IMR-90 (cell line): Measurements from ENCODE around the gene FOXQ1. TPM values are rescaled to one million over a fixed set of nuclear protein-coding genes. Genes with fewer than 3 reads are reported as not detected.

Experiments used
- ATAC-seq: fragments of 200-7000 bp; cut with Tn5 transposase; 2 replicates; pipeline ENCODE4 v1.9.1; 2020; ENCODE audit warnings: low read depth, mild to moderate bottlenecking, moderate library complexity
- BruUV-seq: library from RNA; stranded (reverse); fragments of 400-500 nt; replicated peaks from 2 replicates; lab custom pipeline; 2021; lab: Mats Ljungman, UMichigan
- CTCF ChIA-PET: fragments of 300-600 bp; formaldehyde crosslinking; extraction: SDS; loops from one replicate; lab custom pipeline; 2021; ENCODE audit warnings: antibody characterized with exemption; lab: Yijun Ruan, JAX
- POLR2A ChIA-PET: fragments of 300-600 bp; sonication (Branson Sonifier 250); formaldehyde crosslinking; loops from one replicate; lab custom pipeline; 2022; ENCODE audit warnings: antibody characterized with exemption; ENCODE audit not compliant: unreplicated experiment; lab: Charles Lee
- DNase-seq: peaks from one replicate; pipeline ENCODE4 v3.0.0; 2013
- H2AFZ ChIP-seq: replicated peaks from 2 replicates; pipeline ENCODE3; 2013; ENCODE audit warnings: low read length, mild to moderate bottlenecking; ENCODE audit not compliant: poor library complexity
- H2AK5ac ChIP-seq: 2 replicates; pipeline ENCODE4 v1.6.1; 2013; ENCODE audit warnings: low read depth, low read length, inconsistent platforms
- H2AK9ac ChIP-seq: replicated peaks from 2 replicates; pipeline ENCODE3; 2013; ENCODE audit warnings: mild to moderate bottlenecking, low read depth, low read length, moderate library complexity; ENCODE audit not compliant: poor library complexity
- H2BK120ac ChIP-seq: 2 replicates; pipeline ENCODE4 v1.6.1; 2013; ENCODE audit warnings: low read depth, low read length, inconsistent platforms
- H2BK15ac ChIP-seq: 3 replicates; pipeline ENCODE4 v1.6.1; 2013; ENCODE audit warnings: low read depth, low read length, inconsistent platforms
- H2BK20ac ChIP-seq: 2 replicates; pipeline ENCODE4 v1.6.1; 2013; ENCODE audit warnings: low read depth, mild to moderate bottlenecking, inconsistent platforms, low read length, moderate library complexity
- H2BK5ac ChIP-seq: 2 replicates; pipeline ENCODE4 v1.6.1; 2013; ENCODE audit warnings: mild to moderate bottlenecking, low read depth, low read length, inconsistent platforms; ENCODE audit not compliant: poor library complexity, severe bottlenecking
- H3K14ac ChIP-seq: replicated peaks from 2 replicates; pipeline ENCODE4 v1.6.1; 2013; ENCODE audit warnings: low read depth, low read length, inconsistent platforms
- H3K18ac ChIP-seq: 2 replicates; pipeline ENCODE4 v1.6.1; 2013; ENCODE audit warnings: low read depth, low read length, control low read depth
- H3K23ac ChIP-seq: 2 replicates; pipeline ENCODE4 v1.6.1; 2013; ENCODE audit warnings: low read depth, low read length, inconsistent platforms
- H3K27ac ChIP-seq: 2 replicates; pipeline ENCODE4 v1.5.1; 2013; ENCODE audit warnings: mild to moderate bottlenecking, control low read depth, low read length; ENCODE audit not compliant: insufficient read depth
- H3K27me3 ChIP-seq: 2 replicates; pipeline ENCODE4 v1.6.1; 2013; ENCODE audit warnings: low read length; ENCODE audit not compliant: control insufficient read depth, insufficient read depth
- H3K36me3 ChIP-seq: 2 replicates; pipeline ENCODE4 v1.6.1; 2013; ENCODE audit warnings: low read length, mixed read lengths; ENCODE audit not compliant: control insufficient read depth, insufficient read depth
- H3K4ac ChIP-seq: 2 replicates; pipeline ENCODE4 v1.6.1; 2013; ENCODE audit warnings: low read depth, low read length, inconsistent platforms
- H3K4me1 ChIP-seq: 2 replicates; pipeline ENCODE4 v1.6.1; 2013; ENCODE audit warnings: low read length, mixed read lengths; ENCODE audit not compliant: control insufficient read depth, insufficient read depth
- H3K4me2 ChIP-seq: 2 replicates; pipeline ENCODE4 v1.6.1; 2013; ENCODE audit warnings: low read depth, mild to moderate bottlenecking, control low read depth, low read length, moderate library complexity
- H3K4me3 ChIP-seq: 2 replicates; pipeline ENCODE4 v1.5.1; 2013; ENCODE audit warnings: low read depth, mild to moderate bottlenecking, control low read depth, low read length, moderate library complexity; ENCODE audit not compliant: insufficient read depth
- H3K56ac ChIP-seq: 2 replicates; pipeline ENCODE4 v1.6.1; 2013; ENCODE audit warnings: low read length, inconsistent platforms; ENCODE audit not compliant: insufficient read depth; ENCODE audit errors: extremely low read depth
- H3K79me1 ChIP-seq, 2 experiments: 2 replicates each; pipeline ENCODE4 v1.6.1; 2013; ENCODE audit warnings: low read length in 2 of 2, inconsistent platforms in 1 of 2, low read depth in 1 of 2
- H3K9ac ChIP-seq: 2 replicates; pipeline ENCODE4 v1.6.1; 2013; ENCODE audit warnings: low read depth, low read length, control low read depth
- H3K9me1 ChIP-seq: 2 replicates; pipeline ENCODE4 v1.6.1; 2013; ENCODE audit warnings: low read length, inconsistent platforms; ENCODE audit not compliant: insufficient read depth
- H3K9me3 ChIP-seq: 2 replicates; pipeline ENCODE4 v1.6.1; 2013; ENCODE audit warnings: low read length; ENCODE audit not compliant: control insufficient read depth, insufficient read depth
- H4K20me1 ChIP-seq: 2 replicates; pipeline ENCODE4 v1.6.1; 2013; ENCODE audit warnings: low read length, inconsistent platforms; ENCODE audit not compliant: insufficient read depth
- H4K5ac ChIP-seq: 2 replicates; pipeline ENCODE4 v1.6.1; 2013; ENCODE audit warnings: mild to moderate bottlenecking, low read depth, low read length, control low read depth
- H4K8ac ChIP-seq, 2 experiments: 2 replicates each; pipeline ENCODE4 v1.6.1; 2013; ENCODE audit warnings: low read depth in 2 of 2, low read length in 2 of 2, control low read depth in 1 of 2, inconsistent platforms in 1 of 2
- H4K91ac ChIP-seq: 2 replicates; pipeline ENCODE4 v1.6.1; 2013; ENCODE audit warnings: low read depth, low read length, inconsistent platforms; ENCODE audit not compliant: insufficient read depth
- BHLHE40 ChIP-seq: fragments of 150-350 bp; IDR thresholded peaks from 2 replicates; pipeline ENCODE4 v1.6.1; 2016; ENCODE audit warnings: mild to moderate bottlenecking, low read depth, low read length
- CEBPB ChIP-seq: IDR thresholded peaks from 2 replicates; pipeline ENCODE4 v1.6.1; 2012; ENCODE audit warnings: low read depth, low read length, improper control_type of control experiment
- CHD1 ChIP-seq: IDR thresholded peaks from 2 replicates; pipeline ENCODE4 v1.6.1; 2012; ENCODE audit warnings: low read depth, low read length, improper control_type of control experiment
- FOS ChIP-seq: fragments of 150-350 bp; IDR thresholded peaks from 2 replicates; pipeline ENCODE4 v1.6.1; 2016; ENCODE audit warnings: low read depth, low read length
- MAFK ChIP-seq: IDR thresholded peaks from 2 replicates; pipeline ENCODE4 v1.6.1; 2012; ENCODE audit warnings: low read depth, low read length, improper control_type of control experiment
- MAZ ChIP-seq: IDR thresholded peaks from 2 replicates; pipeline ENCODE4 v1.6.1; 2012; ENCODE audit warnings: low read depth, mild to moderate bottlenecking, low read length, improper control_type of control experiment, moderate library complexity, borderline replicate concordance
- MXI1 ChIP-seq: IDR thresholded peaks from 2 replicates; pipeline ENCODE4 v1.6.1; 2012; ENCODE audit warnings: low read depth, mild to moderate bottlenecking, low read length, moderate library complexity, borderline replicate concordance
- RAD21 ChIP-seq: IDR thresholded peaks from 2 replicates; pipeline ENCODE4 v1.6.1; 2012; ENCODE audit warnings: low read length, improper control_type of control experiment
- RCOR1 ChIP-seq: IDR thresholded peaks from 2 replicates; pipeline ENCODE4 v1.6.1; 2012; ENCODE audit warnings: mild to moderate bottlenecking, low read length, improper control_type of control experiment; ENCODE audit not compliant: insufficient replicate concordance
- RFX5 ChIP-seq: IDR thresholded peaks from 2 replicates; pipeline ENCODE4 v1.8.0; 2012; ENCODE audit warnings: low read depth, mild to moderate bottlenecking, low read length, moderate library complexity
- SMC3 ChIP-seq: fragments of 150-350 bp; IDR thresholded peaks from 2 replicates; pipeline ENCODE4 v1.6.1; 2016; ENCODE audit warnings: low read depth, mild to moderate bottlenecking, antibody characterized with exemption, low read length, moderate library complexity
- dilution Hi-C: fragments of 300-500 bp; cut with HindIII; formaldehyde crosslinking; loops from one replicate; pipeline ENCODE4 v1.14.3; 2018; ENCODE audit warnings: low sequenced_read_pairs; ENCODE audit not compliant: unreplicated experiment
- in situ Hi-C: fragments of 300-500 bp; cut with MboI; formaldehyde crosslinking; loops from 3 replicates; pipeline ENCODE4 v1.14.3; 2019; ENCODE audit warnings: low sequenced_read_pairs, inconsistent platforms, mixed read lengths
- intact Hi-C: fragments of 100-400 bp; cut with micrococcal nuclease; formaldehyde crosslinking; loops from 2 replicates; pipeline ENCODE4 v1.10.0; 2022
- polyA plus RNA-seq, 3 experiments: library from polyadenylated mRNA; depleted of rRNA; stranded (reverse); fragments of >200 nt; gene quantifications; 2 replicates each; pipeline ENCODE4 v1.2.3, GENCODE V29; 2012; ENCODE audit warnings: low replicate concordance in 1 of 3
- total RNA-seq: library from RNA; depleted of rRNA; stranded (reverse); fragments of >200 nt; gene quantifications from 2 replicates; pipeline ENCODE4 v1.2.3, GENCODE V29; 2012
- TF ChIP-seq, protein P1 (sequence below): fragments of 150-350 bp; IDR thresholded peaks from 2 replicates; pipeline ENCODE4 v1.6.1; 2016; ENCODE audit warnings: low read depth, mild to moderate bottlenecking, low read length, moderate library complexity, borderline replicate concordance
- TF ChIP-seq, protein P2 (sequence below): fragments of 150-350 bp; IDR thresholded peaks from 2 replicates; pipeline ENCODE4 v1.6.1; 2017; ENCODE audit warnings: mild to moderate bottlenecking, antibody characterized with exemption, low read length, low read depth
- TF ChIP-seq, protein P3 (sequence below): conservative IDR thresholded peaks from 2 replicates; pipeline ENCODE4 v1.5.1; 2012; ENCODE audit warnings: mild to moderate bottlenecking, low read depth, low read length, improper control_type of control experiment

The FOXQ1 gene
- total and polyA plus RNA-seq, 2 of the 4 experiments (the other 2 are of a cell fraction) = not detected

DNA sequence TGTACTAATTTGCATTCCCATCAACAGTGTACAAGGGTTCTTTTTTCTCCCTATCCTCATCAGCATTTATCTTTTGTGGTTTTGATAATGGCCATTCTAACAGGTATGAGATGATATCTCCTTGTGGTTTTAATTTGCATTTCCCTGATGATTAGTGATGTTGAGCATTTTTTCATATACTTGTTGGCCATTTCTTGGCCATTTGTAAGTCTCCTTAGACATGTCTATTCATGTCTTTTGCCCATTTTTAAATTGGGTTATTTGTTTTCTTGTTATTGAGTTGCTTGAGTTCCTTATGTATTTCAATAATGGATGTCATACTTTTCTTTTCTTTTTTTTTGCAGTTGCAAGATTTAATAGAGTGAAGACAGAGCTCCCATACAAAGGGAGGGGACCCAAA, 17.8 kb downstream of the FOXQ1 start:
- intact Hi-C loops = no loop called here
- Histone ChIP-seq H4K8ac (no peak overlapping the region), H2BK20ac (no peak overlapping the region), H3K27me3 (no peaks in the 10 kb centered on the region), H3K36me3 (no peaks in the 10 kb centered on the region), H4K91ac (no peak overlapping the region), H2AK9ac (no peak overlapping the region), H2BK15ac (no peak overlapping the region), H3K27ac (no peak overlapping the region), H2AK5ac (no peak overlapping the region), H3K4ac (no peak overlapping the region), H3K18ac (no peak overlapping the region), H2BK120ac (no peak overlapping the region), H4K5ac (no peak overlapping the region), H2BK5ac (no peak overlapping the region), H2AFZ (no peak overlapping the region), H3K9me1 (peaks cover 20% of the 10 kb centered on the region), H4K20me1 (no peaks in the 10 kb centered on the region), H3K4me1 (peaks cover 19% of the 10 kb centered on the region), H3K56ac (no peak overlapping the region), H3K14ac (no peak overlapping the region), H3K4me3 (no peak overlapping the region), H3K9me3 (no peaks in the 10 kb centered on the region), H3K4me2 (no peak overlapping the region), H3K9ac (no peak overlapping the region), H3K79me1 (no peaks in the 10 kb centered on the region), H3K23ac (no peak overlapping the region)
- dilution Hi-C loops = no loop called here
- POLR2A ChIA-PET = no interaction called here
- TF ChIP-seq, protein P1, sequence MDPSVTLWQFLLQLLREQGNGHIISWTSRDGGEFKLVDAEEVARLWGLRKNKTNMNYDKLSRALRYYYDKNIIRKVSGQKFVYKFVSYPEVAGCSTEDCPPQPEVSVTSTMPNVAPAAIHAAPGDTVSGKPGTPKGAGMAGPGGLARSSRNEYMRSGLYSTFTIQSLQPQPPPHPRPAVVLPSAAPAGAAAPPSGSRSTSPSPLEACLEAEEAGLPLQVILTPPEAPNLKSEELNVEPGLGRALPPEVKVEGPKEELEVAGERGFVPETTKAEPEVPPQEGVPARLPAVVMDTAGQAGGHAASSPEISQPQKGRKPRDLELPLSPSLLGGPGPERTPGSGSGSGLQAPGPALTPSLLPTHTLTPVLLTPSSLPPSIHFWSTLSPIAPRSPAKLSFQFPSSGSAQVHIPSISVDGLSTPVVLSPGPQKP = no peak
- TF ChIP-seq SMC3 (no peak), CHD1 (no peak), BHLHE40 (no peak), MAFK (no peak), FOS (no peak), RAD21 (no peak), RFX5 (no peak), MAZ (no peak), MXI1 (no peak), RCOR1 (no peak), CEBPB (no peak)
- TF ChIP-seq, protein P2, sequence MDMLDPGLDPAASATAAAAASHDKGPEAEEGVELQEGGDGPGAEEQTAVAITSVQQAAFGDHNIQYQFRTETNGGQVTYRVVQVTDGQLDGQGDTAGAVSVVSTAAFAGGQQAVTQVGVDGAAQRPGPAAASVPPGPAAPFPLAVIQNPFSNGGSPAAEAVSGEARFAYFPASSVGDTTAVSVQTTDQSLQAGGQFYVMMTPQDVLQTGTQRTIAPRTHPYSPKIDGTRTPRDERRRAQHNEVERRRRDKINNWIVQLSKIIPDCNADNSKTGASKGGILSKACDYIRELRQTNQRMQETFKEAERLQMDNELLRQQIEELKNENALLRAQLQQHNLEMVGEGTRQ = no peak
- TF ChIP-seq, protein P3, sequence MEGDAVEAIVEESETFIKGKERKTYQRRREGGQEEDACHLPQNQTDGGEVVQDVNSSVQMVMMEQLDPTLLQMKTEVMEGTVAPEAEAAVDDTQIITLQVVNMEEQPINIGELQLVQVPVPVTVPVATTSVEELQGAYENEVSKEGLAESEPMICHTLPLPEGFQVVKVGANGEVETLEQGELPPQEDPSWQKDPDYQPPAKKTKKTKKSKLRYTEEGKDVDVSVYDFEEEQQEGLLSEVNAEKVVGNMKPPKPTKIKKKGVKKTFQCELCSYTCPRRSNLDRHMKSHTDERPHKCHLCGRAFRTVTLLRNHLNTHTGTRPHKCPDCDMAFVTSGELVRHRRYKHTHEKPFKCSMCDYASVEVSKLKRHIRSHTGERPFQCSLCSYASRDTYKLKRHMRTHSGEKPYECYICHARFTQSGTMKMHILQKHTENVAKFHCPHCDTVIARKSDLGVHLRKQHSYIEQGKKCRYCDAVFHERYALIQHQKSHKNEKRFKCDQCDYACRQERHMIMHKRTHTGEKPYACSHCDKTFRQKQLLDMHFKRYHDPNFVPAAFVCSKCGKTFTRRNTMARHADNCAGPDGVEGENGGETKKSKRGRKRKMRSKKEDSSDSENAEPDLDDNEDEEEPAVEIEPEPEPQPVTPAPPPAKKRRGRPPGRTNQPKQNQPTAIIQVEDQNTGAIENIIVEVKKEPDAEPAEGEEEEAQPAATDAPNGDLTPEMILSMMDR = no peak
- no peak for ATAC-seq
- in situ Hi-C loops = no loop called here
- CTCF ChIA-PET = no interaction called here
- DNase-seq = no peak
- BruUV-seq = no TSS peak
